ENCODE data around the gene SLC35E2B.

GRCh38 chr1:1622788-1623094 is 69.9 kb downstream of the SLC35E2B start:
- TF ChIP-seq REST (IDR thresholded peaks at IDR 0.05; ENCODE audit: insufficient read depth in 1 of 2, low read depth in 2 of 2, low read length in 2 of 2) (no peak), POLR2AphosphoS5 (IDR thresholded peaks at IDR 0.05; ENCODE audit: low read depth, low read length) (no peak), TAF1 (IDR thresholded peaks at IDR 0.05; ENCODE audit: borderline replicate concordance, insufficient read depth, low read length) (no peak), SIN3A (IDR thresholded peaks at IDR 0.05; ENCODE audit: borderline replicate concordance, insufficient read depth, low read length) (no peak)
